Suprapubic skin (tissue), 3 donors: ENCODE data around the gene TBXAS1.

Experiments used
- CTCF ChIP-seq, 2 donors: fragments of 200-600 bp in 1 of 2; fragments of 450-650 bp in 1 of 2; sonication (generic) in 1 of 2; IDR thresholded peaks; one replicate each; pipeline ENCODE4 v1.5.1; 2016 to 2019; ENCODE audit warnings: antibody characterized with exemption in 2 of 2, mild to moderate bottlenecking in 1 of 2, moderate library complexity in 1 of 2
- POLR2A ChIP-seq, 2 donors: fragments of 450-650 bp; IDR thresholded peaks; one replicate each; pipeline ENCODE4 v1.6.1; 2017; ENCODE audit warnings: antibody characterized with exemption in 2 of 2, mild to moderate bottlenecking in 2 of 2, moderate library complexity in 2 of 2

GRCh38 chr7:139995017-139995915 is 166.2 kb downstream of the TBXAS1 start:
- TF ChIP-seq CTCF (IDR thresholded peaks at IDR 0.05) (no peak), POLR2A (IDR thresholded peaks at IDR 0.05) (no peak)
